Calu3 (cell line): Measurements from ENCODE around the gene HNRNPLL. TPM values are rescaled to one million over a fixed set of nuclear protein-coding genes. Genes with fewer than 3 reads are reported as not detected.
"Not testable (repeated sequence)": the region's sequence is repeated elsewhere in the genome, so short reads cannot be mapped to it uniquely, and the experiment has no call there.

Experiments used
- BruUV-seq: library from RNA; stranded (reverse); fragments of 400-500 nt; replicated peaks from 2 replicates; lab custom pipeline; 2021; lab: Mats Ljungman, UMichigan
- CTCF ChIA-PET: fragments of 300-600 bp; sonication (Branson Sonifier 250); formaldehyde crosslinking; loops from one replicate; lab custom pipeline; 2022; ENCODE audit warnings: antibody characterized with exemption; lab: Charles Lee
- DNase-seq: peaks from one replicate; pipeline ENCODE4 v3.0.0; 2022
- H3K27ac Mint-ChIP-seq: one replicate; pipeline ENCODE4 v1.8.0; 2022; ENCODE audit warnings: mixed read lengths; ENCODE audit not compliant: unreplicated experiment
- H3K27me3 Mint-ChIP-seq: one replicate; pipeline ENCODE4 v1.8.0; 2022; ENCODE audit warnings: mixed read lengths; ENCODE audit not compliant: unreplicated experiment
- H3K36me3 Mint-ChIP-seq: one replicate; pipeline ENCODE4 v1.8.0; 2022; ENCODE audit warnings: mild to moderate bottlenecking, moderate library complexity, mixed read lengths; ENCODE audit not compliant: insufficient read depth, unreplicated experiment
- H3K4me1 Mint-ChIP-seq: one replicate; pipeline ENCODE4 v1.8.0; 2022; ENCODE audit warnings: mild to moderate bottlenecking, low read depth, mixed read lengths; ENCODE audit not compliant: unreplicated experiment
- H3K4me3 Mint-ChIP-seq: one replicate; pipeline ENCODE4 v1.8.0; 2022; ENCODE audit warnings: mild to moderate bottlenecking, low read depth, moderate library complexity, mixed read lengths; ENCODE audit not compliant: unreplicated experiment
- H3K9me3 Mint-ChIP-seq: one replicate; pipeline ENCODE4 v1.8.0; 2022; ENCODE audit warnings: low read depth, mixed read lengths; ENCODE audit not compliant: unreplicated experiment
- CTCF ChIP-seq: fragments of 200-600 bp; IDR thresholded peaks from one replicate; pipeline ENCODE4 v1.8.0; 2022; ENCODE audit warnings: antibody characterized with exemption; ENCODE audit not compliant: unreplicated experiment
- intact Hi-C: fragments of 100-400 bp; cut with micrococcal nuclease; formaldehyde crosslinking; loops from one replicate; pipeline ENCODE4 v1.10.0; 2022; ENCODE audit not compliant: unreplicated experiment
- total RNA-seq: library from RNA; stranded (reverse); gene quantifications from 2 replicates; pipeline ENCODE4 v1.2.3, GENCODE V29; 2022

The HNRNPLL gene
- total RNA-seq, 1 experiment from 2014 or later, result 47.6 TPM

GRCh38 chr2:38547791-38548190 is 54.9 kb downstream of the HNRNPLL start:
- TF ChIP-seq CTCF, result no peak
- Mint-ChIP-seq H3K9me3 (no peaks in the 10 kb centered on the region), H3K27ac (no peak overlapping the region), H3K4me1 (peaks cover 6% of the 10 kb centered on the region), H3K36me3 (no peaks in the 10 kb centered on the region), H3K27me3 (no peaks in the 10 kb centered on the region), H3K4me3 (no peak overlapping the region)
- CTCF ChIA-PET, result no interaction called here
- intact Hi-C loops, result no loop called here
- no peak for DNase-seq
- BruUV-seq, result no TSS peak

GRCh38 chr2:38546585-38546984 is 56.1 kb downstream of the HNRNPLL start:
- no peaks in the 10 kb centered on the region for H3K27me3 Mint-ChIP-seq
- intact Hi-C loops, result no loop called here
- H3K27ac Mint-ChIP-seq, result no peak overlapping the region
- no peak for DNase-seq
- H3K4me1 Mint-ChIP-seq, result peaks cover 10% of the 10 kb centered on the region
- H3K9me3 Mint-ChIP-seq, result no peaks in the 10 kb centered on the region
- no peak for TF ChIP-seq CTCF
- no peaks in the 10 kb centered on the region for H3K36me3 Mint-ChIP-seq
- CTCF ChIA-PET, result no interaction called here
- no TSS peak for BruUV-seq
- no peak overlapping the region for H3K4me3 Mint-ChIP-seq

- Mint-ChIP-seq H3K4me1 (peaks cover 10% of the 10 kb centered on the region), H3K4me3 (no peak overlapping the region), H3K36me3 (no peaks in the 10 kb centered on the region), H3K27me3 (no peaks in the 10 kb centered on the region), H3K27ac (no peak overlapping the region), H3K9me3 (no peaks in the 10 kb centered on the region)
- CTCF ChIA-PET, result interaction anchor here (0.6 kb wide), 1 partner anchor 825 kb away, joined by 6 read pairs; no protein-coding TSS in a partner anchor
- DNase-seq, result no peak
- no peak for TF ChIP-seq CTCF
- intact Hi-C loops, result no loop called here
- no TSS peak for BruUV-seq
Measured at GRCh38 chr2:38546064-38546463, 56.7 kb downstream of the HNRNPLL start.

- CTCF ChIA-PET, result interaction anchor here (1.0 kb wide), 1 partner anchor 196 kb away, joined by 3 read pairs; no protein-coding TSS in a partner anchor
- H3K36me3 Mint-ChIP-seq, H3K27me3 Mint-ChIP-seq, intact Hi-C loops, DNase-seq, BruUV-seq, H3K4me1 Mint-ChIP-seq, H3K4me3 Mint-ChIP-seq, H3K27ac Mint-ChIP-seq, H3K9me3 Mint-ChIP-seq: not testable (repeated sequence)
Measured at GRCh38 chr2:38542248-38542631, 60.5 kb downstream of the HNRNPLL start.

GRCh38 chr2:38540580-38541286 is 62.0 kb downstream of the HNRNPLL start:
- H3K36me3 Mint-ChIP-seq, result peaks cover 3% of the 10 kb centered on the region
- H3K27ac Mint-ChIP-seq, result no peak overlapping the region
- no peak for TF ChIP-seq CTCF
- H3K4me3 Mint-ChIP-seq, result no peak overlapping the region
- BruUV-seq, result no TSS peak
- no peaks in the 10 kb centered on the region for H3K9me3 Mint-ChIP-seq
- CTCF ChIA-PET, result no interaction called here
- no peaks in the 10 kb centered on the region for H3K27me3 Mint-ChIP-seq
- intact Hi-C loops, result no loop called here
- DNase-seq, result no peak
- H3K4me1 Mint-ChIP-seq, result peaks cover 10% of the 10 kb centered on the region
